Ovary (tissue), 9 donors: Measurements from ENCODE around the gene TXNDC17. TPM values are rescaled to one million over a fixed set of nuclear protein-coding genes. Genes with fewer than 3 reads are reported as not detected.
"Not testable (repeated sequence)": the region's sequence is repeated elsewhere in the genome, so short reads cannot be mapped to it uniquely, and the experiment has no call there.

Experiments
- DNase-seq, 5 donors: peaks; one replicate each; pipeline ENCODE4 v3.0.0-alpha.2; 2019 to 2020
- H3K27ac ChIP-seq, 2 donors: fragments of 200-600 bp; one replicate each; pipeline versions ENCODE4 v1.5.1 to v1.8.0; 2019 to 2022
- H3K27me3 ChIP-seq: fragments of 200-600 bp; one replicate; pipeline ENCODE4 v1.8.0; 2022
- H3K36me3 ChIP-seq: fragments of 200-600 bp; sonication (generic); one replicate; pipeline ENCODE4 v1.5.1; 2019
- H3K4me1 ChIP-seq: one replicate; pipeline ENCODE4 v1.8.1; 2013; ENCODE audit warnings: mild to moderate bottlenecking, moderate library complexity; ENCODE audit not compliant: insufficient read depth
- H3K4me3 ChIP-seq: fragments of 200-600 bp; sonication (generic); one replicate; pipeline ENCODE4 v1.5.1; 2017
- H3K9me3 ChIP-seq, 2 donors: fragments of 200-600 bp in 1 of 2; sonication (generic) in 1 of 2; one replicate each; pipeline versions ENCODE4 v1.5.1 to v1.8.1; 2013 to 2019; ENCODE audit warnings: mild to moderate bottlenecking in 1 of 2, moderate library complexity in 1 of 2
- CTCF ChIP-seq, 3 donors: fragments of 450-650 bp in 2 of 3; fragments of 200-600 bp in 1 of 3; IDR thresholded peaks; one replicate each; pipeline versions ENCODE4 v1.5.1 to v1.8.0; 2016 to 2022; ENCODE audit warnings: antibody characterized with exemption in 3 of 3, mild to moderate bottlenecking in 1 of 3
- EP300 ChIP-seq: sonication (generic); formaldehyde crosslinking; IDR thresholded peaks from one replicate; pipeline ENCODE4 v1.6.1; 2017; ENCODE audit warnings: antibody characterized with exemption
- POLR2A ChIP-seq: fragments of 450-650 bp; IDR thresholded peaks from one replicate; pipeline ENCODE4 v1.6.1; 2017; ENCODE audit warnings: antibody characterized with exemption, mild to moderate bottlenecking, moderate library complexity
- WGBS, 3 donors: extraction: QIAGEN DNeasy Blood & Tissue Kit in 1 of 3; methylation state at CpG; one replicate each; pipeline versions ENCODE4 v1.1.5 to v1.1.7; 2013 to 2017; 5-methylcytosine and 5-hydroxymethylcytosine counted together
- intact Hi-C, 4 donors: fragments of 100-400 bp; cut with DNase I; formaldehyde crosslinking; loops; one replicate each; pipeline versions ENCODE4 v1.11.0 to v1.15.1; 2022 to 2023
- polyA plus RNA-seq, 2 donors: library from polyadenylated mRNA; stranded (reverse); fragments of 200-250 nt in 1 of 2; fragments of 350-450 nt in 1 of 2; fragmentation: Illumina TruSeq in 1 of 2; extraction: RNeasy Lipid Tissue Mini Kit (QIAGEN cat#74804) in 1 of 2; gene quantifications; one replicate each; pipeline ENCODE4 v1.2.3, GENCODE V29; 2013 to 2014
- total RNA-seq, 7 donors: library from RNA; depleted of rRNA in 2 of 7; stranded (reverse); fragments of >200 nt in 2 of 7; fragmentation: NEBNext Ultra II Directional in 3 of 7; extraction: Animal tissue kit (Norgen Biotek cat#: 25700) in 3 of 7; gene quantifications; one replicate each; pipeline versions ENCODE4 v1.1.0 to v1.2.4, GENCODE V29; 2016 to 2023
- donor health status: DM: no; HTN: no; CAD: no; lungs with moderate emphysema.
- donor health status: DM: no; HTN: no; CAD: no.
- donor health status: Bipolar disorder and iron deficiency.
- donor health status: DM: yes; HTN: yes; CAD: no.
- donor health status: DM: no; HTN: no; CAD: no.
- donor health status: DM: yes; HTN: yes; CAD: no.

The TXNDC17 gene
- total and polyA plus RNA-seq, 9 donors: 19.0 to 104 (median 41.3) TPM

DNA sequence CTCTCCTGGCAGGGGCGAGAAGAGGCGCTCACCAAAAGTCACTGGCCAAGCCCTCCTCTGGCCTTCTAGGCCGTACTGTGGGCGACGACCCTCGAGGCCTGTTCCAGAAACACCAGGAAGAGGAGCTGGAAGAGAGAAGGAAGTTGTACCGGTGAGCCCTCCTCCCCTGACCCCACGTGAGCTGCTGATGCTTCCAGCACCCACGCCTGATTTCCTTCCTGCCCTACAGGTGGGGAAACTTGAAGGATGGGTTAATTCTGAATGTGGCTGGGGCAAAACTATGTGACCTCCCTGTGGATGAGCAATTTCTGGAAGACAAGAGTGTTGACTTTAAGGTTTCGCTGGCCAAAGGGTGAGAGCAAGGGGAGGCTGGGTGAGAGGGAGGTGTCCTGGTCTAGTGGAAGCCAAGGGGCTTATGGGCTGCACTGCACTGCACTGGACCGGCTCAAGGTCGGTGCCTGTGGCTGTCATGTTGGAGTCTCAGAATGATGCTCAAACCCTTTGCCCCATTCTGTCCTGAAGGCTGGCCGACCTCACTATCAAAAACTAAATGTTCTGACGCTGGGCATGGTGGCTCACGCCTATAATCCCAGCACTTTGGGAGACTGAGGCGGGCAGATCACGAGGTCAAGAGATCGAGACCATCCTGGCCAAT, 16.9 kb downstream of the TXNDC17 start:
- H3K4me3 ChIP-seq: no peak overlapping the region
- 78 to 84% (median 79%) methylated on average over 17 to 18 of the region's 18 CpGs for WGBS, 3 donors
- intact Hi-C loops: no loop called here

DNA sequence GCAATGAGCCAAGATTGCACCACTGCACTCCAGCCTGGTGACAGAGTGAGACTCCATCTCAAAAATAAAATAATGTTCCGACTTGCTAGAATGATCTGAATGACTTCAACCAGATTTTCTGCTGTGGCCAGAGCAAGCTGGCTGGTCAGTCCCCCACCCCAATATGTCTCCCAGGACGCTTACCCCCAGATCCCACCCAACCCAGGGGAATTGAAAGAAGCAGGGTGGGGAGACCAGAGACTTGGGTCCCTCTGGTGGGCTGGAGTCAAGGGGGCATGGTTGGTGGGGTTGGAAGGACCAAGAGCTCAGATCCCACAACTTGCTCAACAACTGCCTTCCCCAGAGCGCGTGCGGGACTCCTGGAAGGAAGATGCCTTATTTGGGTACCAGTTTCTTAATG, 17.6 kb downstream of the TXNDC17 start:
- 85 to 90% (median 88%) methylated on average over 2 to 5 of the region's 5 CpGs for WGBS, 3 donors
- H3K27me3 ChIP-seq, H3K36me3 ChIP-seq, intact Hi-C loops, H3K4me1 ChIP-seq, H3K27ac ChIP-seq, H3K9me3 ChIP-seq, H3K4me3 ChIP-seq, DNase-seq: not testable (repeated sequence)

More for the DNA sequence above, 16.9 kb downstream of the TXNDC17 start:
- TF ChIP-seq POLR2A (no peak), CTCF (IDR thresholded peaks at IDR 0.05) (no peak), EP300 (no peak)
- peaks cover 2% of the 10 kb centered on the region for H3K4me1 ChIP-seq
- H3K9me3 ChIP-seq: no peaks in the 10 kb centered on the region
- no peak overlapping the region for H3K27ac ChIP-seq
- H3K27me3 ChIP-seq: no peaks in the 10 kb centered on the region
- no peak for DNase-seq
- no peaks in the 10 kb centered on the region for H3K36me3 ChIP-seq

- Histone ChIP-seq H3K9me3 (no peaks in the 10 kb centered on the region), H3K27me3 (no peaks in the 10 kb centered on the region), H3K4me3 (no peak overlapping the region), H3K4me1 (peaks cover under 1% of the 10 kb centered on the region), H3K27ac (no peak overlapping the region), H3K36me3 (no peaks in the 10 kb centered on the region)
- intact Hi-C loops: loop anchor here (5.0 to 10.0 kb wide), 6 partner anchors 95 to 487 kb away; partner anchors contain the start of genes ALOX12 (in 1 of the 4) and XAF1 (in 1 of the 4)
- 67 to 79% (median 77%) methylated on average over 9 of the region's 9 CpGs for WGBS, 3 donors
- TF ChIP-seq POLR2A: no peak
- TF ChIP-seq EP300: no peak
- TF ChIP-seq CTCF (IDR thresholded peaks at IDR 0.05): no peak
- no peak for DNase-seq
These were observed 19.2 kb downstream of the TXNDC17 start for GRCh38 chr17:6660101-6660500.

DNA sequence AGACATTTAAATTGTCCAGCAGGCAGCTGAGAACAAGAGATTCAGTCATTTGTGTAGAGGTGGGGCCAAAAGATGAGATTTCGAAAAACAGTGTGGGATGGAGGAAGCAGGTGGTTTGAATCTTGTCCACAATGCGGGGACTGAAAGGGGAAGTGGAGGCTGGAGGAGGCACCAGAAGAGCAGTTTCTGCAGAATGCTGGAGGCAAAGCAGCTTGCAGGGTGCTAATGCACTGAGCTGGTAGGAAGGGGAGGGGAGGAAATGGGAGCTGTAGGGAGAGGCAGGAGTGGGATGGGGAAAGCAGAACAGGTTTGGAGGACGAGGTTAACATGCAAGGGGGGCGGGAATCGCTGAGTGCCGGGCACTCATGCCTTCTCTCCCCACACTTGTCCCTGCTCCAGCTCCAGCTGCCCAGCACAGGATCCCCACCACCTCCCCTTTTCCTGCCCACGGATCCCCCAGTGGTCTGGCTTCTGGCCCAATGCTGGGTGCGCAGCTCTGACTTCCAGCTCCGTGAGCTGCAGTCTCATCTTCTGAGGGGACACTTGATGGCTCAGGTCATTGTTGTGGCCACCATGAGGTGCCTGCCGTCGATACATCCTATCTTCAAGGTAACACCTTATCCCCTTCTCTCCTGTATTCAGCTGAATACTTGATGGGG, 20.1 kb downstream of the TXNDC17 start:
- Histone ChIP-seq H3K4me1 (no peaks in the 10 kb centered on the region), H3K9me3 (no peaks in the 10 kb centered on the region), H3K4me3 (no peak overlapping the region), H3K36me3 (no peaks in the 10 kb centered on the region), H3K27me3 (no peaks in the 10 kb centered on the region), H3K27ac (no peak overlapping the region)
- TF ChIP-seq POLR2A (no peak), CTCF (IDR thresholded peaks at IDR 0.05) (no peak), EP300 (no peak)
- intact Hi-C loops: loop anchor here (5.0 to 10.0 kb wide), 6 partner anchors 94 to 486 kb away; partner anchors contain the start of genes ALOX12 (in 1 of the 4) and XAF1 (in 1 of the 4)
- WGBS, 3 donors: 17 to 37% (median 22%) methylated on average over 11 of the region's 11 CpGs
- no peak for DNase-seq

DNA sequence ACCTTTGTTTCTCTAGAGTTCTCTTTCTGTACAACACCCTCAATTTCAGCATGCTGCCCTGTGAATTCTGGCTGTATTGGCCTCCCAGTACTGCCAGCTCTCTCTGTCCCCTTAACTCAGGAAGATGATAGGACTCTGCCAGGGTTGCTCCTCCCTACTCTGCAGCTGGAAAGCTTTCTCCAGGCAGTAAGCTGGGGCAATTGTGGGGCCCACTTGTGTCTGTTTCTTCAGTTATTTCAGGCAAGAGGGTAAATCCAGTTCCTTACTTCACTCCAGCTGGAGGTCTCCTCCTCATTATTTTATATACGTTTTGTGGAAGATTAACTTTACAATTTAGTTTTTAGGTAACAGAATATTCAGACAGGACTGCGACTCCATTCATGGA, 20.6 kb downstream of the TXNDC17 start:
- H3K27me3 ChIP-seq: no peaks in the 10 kb centered on the region
- no peak overlapping the region for H3K27ac ChIP-seq
- no peaks in the 10 kb centered on the region for H3K9me3 ChIP-seq
- DNase-seq: no peak
- H3K36me3 ChIP-seq: no peaks in the 10 kb centered on the region
- H3K4me3 ChIP-seq: no peak overlapping the region
- no peaks in the 10 kb centered on the region for H3K4me1 ChIP-seq
- TF ChIP-seq CTCF (IDR thresholded peaks at IDR 0.05) (no peak), EP300 (no peak), POLR2A (no peak)
- 61 to 68% (median 63%) methylated on average over 2 of the region's 2 CpGs for WGBS, 3 donors
- intact Hi-C loops: loop anchor here (5.0 to 10.0 kb wide), 6 partner anchors 93 to 486 kb away; partner anchors contain the start of genes ALOX12 (in 1 of the 4) and XAF1 (in 1 of the 4)

DNA sequence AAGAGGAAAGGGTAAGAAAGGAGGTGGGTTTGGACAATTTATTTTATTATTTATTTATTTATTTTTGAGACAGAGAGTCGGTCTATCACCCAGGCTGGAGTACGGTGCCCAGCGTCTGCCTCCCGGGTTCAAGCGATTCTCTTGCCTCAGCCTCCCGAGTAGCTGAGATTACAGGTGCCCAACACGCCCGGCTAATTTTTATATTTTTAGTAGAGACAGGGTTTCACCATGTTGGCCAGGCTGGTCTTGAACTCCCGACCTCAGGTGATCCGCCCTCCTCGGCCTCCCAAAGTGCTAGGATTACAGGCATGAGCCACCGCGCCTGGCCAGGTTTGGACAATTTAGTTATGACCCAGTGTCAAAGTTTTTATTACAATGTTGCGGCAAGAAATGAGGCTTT, 22.3 kb downstream of the TXNDC17 start:
- not testable (repeated sequence) for H3K36me3 ChIP-seq, H3K27ac ChIP-seq, H3K4me3 ChIP-seq, H3K27me3 ChIP-seq, DNase-seq, H3K4me1 ChIP-seq, H3K9me3 ChIP-seq
- intact Hi-C loops: loop anchor here (5.0 to 10.0 kb wide), 6 partner anchors 92 to 484 kb away; partner anchors contain the start of genes ALOX12 (in 1 of the 4) and XAF1 (in 1 of the 4)
- 88 to 91% (median 91%) methylated on average over 14 of the region's 14 CpGs for WGBS, 3 donors
